GM23338 (cell line): ENCODE results near the gene HOXB6. TPM values are rescaled to one million over a fixed set of nuclear protein-coding genes. Genes with fewer than 3 reads are reported as not detected.
A peak's percentile ranks its signal among the peaks of the same experiment; 100 is the strongest.

Source experiments
- ATAC-seq: fragments of 200-7000 bp; cut with Tn5 transposase; 3 replicates; pipeline ENCODE4 v1.9.1; 2020
- DNase-seq: peaks from one replicate; pipeline ENCODE4 v3.0.0-alpha.2; 2015; ENCODE audit warnings: low spot score
- H2AFZ ChIP-seq: fragments of 200-600 bp; sonication (generic); 2 replicates; pipeline ENCODE4 v1.8.0; 2016; ENCODE audit warnings: antibody characterized with exemption, mild to moderate bottlenecking, moderate library complexity
- H3F3A ChIP-seq: fragments of 200-600 bp; sonication (generic); replicated peaks from 2 replicates; pipeline ENCODE4 v1.8.0; 2017; ENCODE audit warnings: antibody characterized with exemption, mixed run types, low read depth
- H3K27ac ChIP-seq: fragments of 200-600 bp; sonication (generic); 2 replicates; pipeline ENCODE4 v1.6.1; 2016; ENCODE audit warnings: low read depth
- H3K27me3 ChIP-seq: fragments of 200-600 bp; sonication (generic); 2 replicates; pipeline ENCODE4 v1.8.0; 2016; ENCODE audit warnings: mild to moderate bottlenecking, mixed run types, moderate library complexity; ENCODE audit not compliant: insufficient read depth
- H3K36me3 ChIP-seq: fragments of 200-600 bp; sonication (generic); 2 replicates; pipeline ENCODE4 v1.8.0; 2016; ENCODE audit warnings: mild to moderate bottlenecking; ENCODE audit not compliant: insufficient read depth
- H3K4me1 ChIP-seq: fragments of 200-600 bp; sonication (generic); 2 replicates; pipeline ENCODE4 v1.8.0; 2016; ENCODE audit warnings: mild to moderate bottlenecking, moderate library complexity; ENCODE audit not compliant: insufficient read depth
- H3K4me2 ChIP-seq: fragments of 200-600 bp; sonication (generic); 2 replicates; pipeline ENCODE4 v1.7.1; 2017; ENCODE audit warnings: mixed run types
- H3K4me3 ChIP-seq: fragments of 200-600 bp; sonication (generic); 2 replicates; pipeline ENCODE4 v1.6.1; 2016; ENCODE audit warnings: mixed run types
- H3K79me2 ChIP-seq: fragments of 200-600 bp; sonication (generic); replicated peaks from 2 replicates; pipeline ENCODE4 v1.8.0; 2017; ENCODE audit warnings: mild to moderate bottlenecking; ENCODE audit not compliant: insufficient read depth
- H3K9me2 ChIP-seq: fragments of 200-600 bp; sonication (generic); 2 replicates; pipeline ENCODE4 v1.8.0; 2017; ENCODE audit not compliant: insufficient read depth
- H4K20me1 ChIP-seq: fragments of 200-600 bp; sonication (generic); replicated peaks from 2 replicates; pipeline ENCODE4 v1.8.0; 2017; ENCODE audit warnings: mild to moderate bottlenecking; ENCODE audit not compliant: insufficient read depth
- H3K27ac Mint-ChIP-seq: 2 replicates; pipeline ENCODE4 v1.8.0; 2020; ENCODE audit warnings: inconsistent platforms, mild to moderate bottlenecking, moderate library complexity, mixed read lengths
- H3K27me3 Mint-ChIP-seq: 3 replicates; pipeline ENCODE4 v1.8.0; 2022; ENCODE audit warnings: low read depth, mild to moderate bottlenecking, moderate library complexity, mixed read lengths, inconsistent platforms; ENCODE audit not compliant: insufficient read depth, poor library complexity
- H3K36me3 Mint-ChIP-seq: 3 replicates; pipeline ENCODE4 v1.8.0; 2021; ENCODE audit warnings: low read depth, mild to moderate bottlenecking, inconsistent platforms, moderate library complexity, mixed read lengths
- H3K4me1 Mint-ChIP-seq: 3 replicates; pipeline ENCODE4 v1.8.0; 2020; ENCODE audit warnings: mild to moderate bottlenecking, inconsistent platforms, mixed read lengths
- H3K4me3 Mint-ChIP-seq: 3 replicates; pipeline ENCODE4 v1.8.0; 2021; ENCODE audit warnings: moderate library complexity, mild to moderate bottlenecking, inconsistent platforms, mixed read lengths
- H3K9me3 Mint-ChIP-seq: 3 replicates; pipeline ENCODE4 v1.8.0; 2020; ENCODE audit warnings: moderate library complexity, mild to moderate bottlenecking, inconsistent platforms, mixed read lengths
- CREB1 ChIP-seq: fragments of 250-450 bp; sonication (Bioruptor Pico); IDR thresholded peaks from 2 replicates; pipeline ENCODE4 v1.5.0; 2020; ENCODE audit warnings: low read depth, mild to moderate bottlenecking, moderate library complexity
- CTCF ChIP-seq, 2 experiments: fragments of 200-600 bp in 1 of 2; sonication (generic) in 1 of 2; conservative IDR thresholded peaks; 2 replicates each; pipeline versions ENCODE4 v1.5.1 to v1.6.1; 2016 to 2017; ENCODE audit warnings: antibody characterized with exemption in 2 of 2, low read depth in 2 of 2, mild to moderate bottlenecking in 2 of 2, moderate library complexity in 1 of 2
- EZH2 ChIP-seq: fragments of 200-600 bp; sonication (generic); IDR thresholded peaks from one replicate; pipeline ENCODE4 v1.8.0; 2017; ENCODE audit warnings: antibody characterized with exemption, mild to moderate bottlenecking, low read depth; ENCODE audit not compliant: unreplicated experiment
- JUNB ChIP-seq: IDR thresholded peaks from one replicate; pipeline ENCODE4 v1.6.1; 2016; ENCODE audit warnings: antibody characterized with exemption; ENCODE audit not compliant: unreplicated experiment
- NANOG ChIP-seq: IDR thresholded peaks from 2 replicates; pipeline ENCODE4 v1.6.1; 2016; ENCODE audit warnings: antibody characterized with exemption, borderline replicate concordance
- POLR2AphosphoS5 ChIP-seq: IDR thresholded peaks from 2 replicates; pipeline ENCODE4 v1.6.1; 2016; ENCODE audit warnings: antibody characterized with exemption, low read depth
- ZNF114 ChIP-seq: fragments of 250-450 bp; sonication (Bioruptor Pico); IDR thresholded peaks from 2 replicates; pipeline ENCODE4 v1.5.0; 2020; ENCODE audit warnings: mild to moderate bottlenecking, moderate library complexity
- ZNF331 ChIP-seq: fragments of 250-450 bp; sonication (Bioruptor Pico); IDR thresholded peaks from 2 replicates; pipeline ENCODE4 v1.5.0; 2020; ENCODE audit warnings: low read depth, mild to moderate bottlenecking, moderate library complexity
- ZNF462 ChIP-seq: fragments of 250-450 bp; sonication (Bioruptor Pico); IDR thresholded peaks from 2 replicates; pipeline ENCODE4 v1.5.0; 2020; ENCODE audit warnings: mild to moderate bottlenecking, moderate library complexity
- polyA plus RNA-seq: library from polyadenylated mRNA; unstranded; fragments of >200 nt; fragmentation: Nextera tagmentation; extraction: Ambion mirVana; gene quantifications from 2 replicates; pipeline ENCODE4 v1.2.1, GENCODE V29; 2016
- total RNA-seq: library from RNA; depleted of rRNA; stranded (reverse); fragments of >200 nt; shearing (Covaris generic); gene quantifications from 2 replicates; pipeline ENCODE4 v1.2.3, GENCODE V29; 2014
- TF ChIP-seq, protein P1 (sequence below): IDR thresholded peaks from 2 replicates; pipeline ENCODE4 v1.6.1; 2016; ENCODE audit warnings: antibody characterized with exemption

Gene HOXB6
- total and polyA plus RNA-seq, 2 experiments from 2014 or later: not detected

GRCh38 chr17:48594538-48595277 lies 10.1 kb downstream of the HOXB6 start:
- Histone ChIP-seq H4K20me1 (peaks cover 45% of the 10 kb centered on the region), H2AFZ (no peak overlapping the region), H3K27ac (no peak overlapping the region)

GRCh38 chr17:48593840-48594537 lies 10.8 kb downstream of the HOXB6 start:
- H3K4me2 ChIP-seq: peak overlapping the region; percentile 69
- peak overlapping the region; percentile 56 for H3K4me3 Mint-ChIP-seq
- H3K4me3 ChIP-seq: peak overlapping the region; percentile 37
- peaks cover 100% of the 10 kb centered on the region for H3K27me3 Mint-ChIP-seq
- peaks cover 3% of the 10 kb centered on the region; the same call in 1 of the 3 replicates for H3K36me3 Mint-ChIP-seq
- no peaks in the 10 kb centered on the region for H3K36me3 ChIP-seq
- peaks cover 100% of the 10 kb centered on the region for H3K27me3 ChIP-seq
- H3K9me2 ChIP-seq: no peaks in the 10 kb centered on the region
- no peaks in the 10 kb centered on the region; the same call in 2 of the 3 replicates for H3K9me3 Mint-ChIP-seq
- peaks cover 42% of the 10 kb centered on the region for H4K20me1 ChIP-seq
- H3K4me1 Mint-ChIP-seq: peaks cover 43% of the 10 kb centered on the region
- no peak overlapping the region for H3K27ac Mint-ChIP-seq
- ATAC-seq: peak; percentile 51
- no peaks in the 10 kb centered on the region for H3K79me2 ChIP-seq
- H3F3A ChIP-seq: peaks cover 51% of the 10 kb centered on the region
- H2AFZ ChIP-seq: no peak overlapping the region
- DNase-seq: peak; percentile 87
- peaks cover 61% of the 10 kb centered on the region for H3K4me1 ChIP-seq
- H3K27ac ChIP-seq: no peak overlapping the region
- TF ChIP-seq JUNB (no peak), EZH2 (peak; percentile 97), POLR2AphosphoS5 (no peak), ZNF114 (CRISPR knock-in tag) (no peak), ZNF462 (CRISPR knock-in tag) (no peak), ZNF331 (no peak), CTCF (conservative IDR thresholded peaks at IDR 0.05; ENCODE audit: low read depth in 2 of 2) (peak; percentile 80 to 91), NANOG (no peak), CREB1 (CRISPR knock-in tag) (no peak)
- TF ChIP-seq, protein P1, sequence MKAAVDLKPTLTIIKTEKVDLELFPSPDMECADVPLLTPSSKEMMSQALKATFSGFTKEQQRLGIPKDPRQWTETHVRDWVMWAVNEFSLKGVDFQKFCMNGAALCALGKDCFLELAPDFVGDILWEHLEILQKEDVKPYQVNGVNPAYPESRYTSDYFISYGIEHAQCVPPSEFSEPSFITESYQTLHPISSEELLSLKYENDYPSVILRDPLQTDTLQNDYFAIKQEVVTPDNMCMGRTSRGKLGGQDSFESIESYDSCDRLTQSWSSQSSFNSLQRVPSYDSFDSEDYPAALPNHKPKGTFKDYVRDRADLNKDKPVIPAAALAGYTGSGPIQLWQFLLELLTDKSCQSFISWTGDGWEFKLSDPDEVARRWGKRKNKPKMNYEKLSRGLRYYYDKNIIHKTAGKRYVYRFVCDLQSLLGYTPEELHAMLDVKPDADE: no peak

More at GRCh38 chr17:48594538-48595277, 10.1 kb downstream of the HOXB6 start:
- H3K9me2 ChIP-seq: no peaks in the 10 kb centered on the region
- Mint-ChIP-seq H3K27ac (no peak overlapping the region), H3K9me3 (no peaks in the 10 kb centered on the region; the same call in 2 of the 3 replicates), H3K4me1 (peaks cover 40% of the 10 kb centered on the region), H3K27me3 (peaks cover 100% of the 10 kb centered on the region), H3K4me3 (no peak overlapping the region), H3K36me3 (peaks cover 3% of the 10 kb centered on the region; the same call in 1 of the 3 replicates)
- H3K4me3 ChIP-seq: peak overlapping the region; percentile 37
- TF ChIP-seq EZH2 (peak; percentile 59), ZNF331 (no peak)
- DNase-seq (no peak), ATAC-seq (no peak)
- H3K4me1 ChIP-seq: peaks cover 53% of the 10 kb centered on the region
- no peaks in the 10 kb centered on the region for H3K79me2 ChIP-seq
- H3K4me2 ChIP-seq: peak overlapping the region; percentile 69
- peaks cover 51% of the 10 kb centered on the region for H3F3A ChIP-seq
- no peaks in the 10 kb centered on the region for H3K36me3 ChIP-seq
- peaks cover 100% of the 10 kb centered on the region for H3K27me3 ChIP-seq
